HepG2 (cell line): Measurements from ENCODE around the gene EVL. TPM values are rescaled to one million over a fixed set of nuclear protein-coding genes. Genes with fewer than 3 reads are reported as not detected.
A peak's percentile ranks its signal among the peaks of the same experiment; 100 is the strongest.

Source experiments
- AHR ChIP-seq: IDR thresholded peaks from 2 replicates; pipeline ENCODE4 v1.6.1; 2018; ENCODE audit warnings: missing genetic modification reagents, missing compliant biosample characterization
- CC2D1A ChIP-seq: sonication (generic); formaldehyde crosslinking; IDR thresholded peaks from 2 replicates; pipeline ENCODE4 v1.8.1; 2023; ENCODE audit warnings: mild to moderate bottlenecking, missing genetic modification reagents
- EP300 ChIP-seq, 3 experiments: sonication (generic) in 1 of 3; formaldehyde crosslinking in 1 of 3; IDR thresholded peaks; 2 replicates each; pipeline versions ENCODE4 v1.5.1 to v1.6.1; 2011 to 2020; ENCODE audit warnings: low read depth in 2 of 3, low read length in 2 of 3, borderline replicate concordance in 1 of 3, improper control_type of control experiment in 1 of 3, mild to moderate bottlenecking in 1 of 3, missing genetic modification reagents in 1 of 3, moderate library complexity in 1 of 3
- KDM3A ChIP-seq: IDR thresholded peaks from 2 replicates; pipeline ENCODE4 v1.6.1; 2018; ENCODE audit warnings: low read depth, missing compliant biosample characterization
- MAZ ChIP-seq, 2 experiments: sonication (generic) in 1 of 2; formaldehyde crosslinking in 1 of 2; IDR thresholded peaks; 2 replicates each; pipeline versions ENCODE4 v1.5.0 to v1.6.1; 2012 to 2020; ENCODE audit warnings: low read depth in 2 of 2, mild to moderate bottlenecking in 2 of 2, borderline replicate concordance in 1 of 2, improper control_type of control experiment in 1 of 2, low read length in 1 of 2, missing genetic modification reagents in 1 of 2, moderate library complexity in 1 of 2
- ZNF232 ChIP-seq: sonication (generic); formaldehyde crosslinking; IDR thresholded peaks from 2 replicates; pipeline ENCODE4 v1.4.0; 2020; ENCODE audit warnings: missing genetic modification reagents, borderline replicate concordance
- ZNF350 ChIP-seq: sonication (generic); formaldehyde crosslinking; IDR thresholded peaks from 2 replicates; pipeline ENCODE4 v1.4.0; 2020; ENCODE audit warnings: mild to moderate bottlenecking, low read depth, missing genetic modification reagents, borderline replicate concordance
- ZNF430 ChIP-seq: sonication (generic); formaldehyde crosslinking; IDR thresholded peaks from 2 replicates; pipeline ENCODE4 v1.9.0; 2021; ENCODE audit warnings: mild to moderate bottlenecking, missing genetic modification reagents
- ZNF501 ChIP-seq: sonication (generic); formaldehyde crosslinking; IDR thresholded peaks from 2 replicates; pipeline ENCODE4 v1.5.1; 2020; ENCODE audit warnings: mild to moderate bottlenecking, moderate library complexity, missing genetic modification reagents
- ZNF577 ChIP-seq: sonication (generic); formaldehyde crosslinking; IDR thresholded peaks from 2 replicates; pipeline ENCODE4 v1.4.0; 2020; ENCODE audit warnings: mild to moderate bottlenecking, low read depth, missing genetic modification reagents, borderline replicate concordance
- ZNF781 ChIP-seq: sonication (generic); formaldehyde crosslinking; IDR thresholded peaks from 2 replicates; pipeline ENCODE4 v1.5.1; 2020; ENCODE audit warnings: borderline replicate concordance, mild to moderate bottlenecking, missing genetic modification reagents; ENCODE audit errors: not compliant biosample characterization
- ZNF850 ChIP-seq: sonication (generic); formaldehyde crosslinking; conservative IDR thresholded peaks from 2 replicates; pipeline ENCODE4 v1.9.0; 2021; ENCODE audit warnings: mild to moderate bottlenecking, missing genetic modification reagents
- polyA plus RNA-seq, 8 experiments: library from polyadenylated mRNA; depleted of rRNA in 3 of 8; stranded (reverse) in 7 of 8; unstranded in 1 of 8; fragments of >200 nt; fragmentation: Illumina TruSeq in 4 of 8; extraction: Trizol in 4 of 8; gene quantifications; 2 replicates each; pipeline versions ENCODE4 v1.2.1 to v1.2.3, GENCODE V29; 2011 to 2016; ENCODE audit warnings: low read depth in 4 of 8, missing spikeins in 1 of 8, mixed read lengths in 1 of 8; ENCODE audit not compliant: insufficient read depth in 1 of 8
- total RNA-seq, 5 experiments: library from RNA; depleted of rRNA; stranded (reverse); fragments of >200 nt; fragmentation: Illumina TruSeq; extraction: Trizol; gene quantifications; 2 replicates each; pipeline ENCODE4 v1.2.3, GENCODE V29; 2016; ENCODE audit warnings: low read depth in 1 of 5
- TF ChIP-seq, protein P1 (sequence below): sonication (generic); formaldehyde crosslinking; IDR thresholded peaks from 2 replicates; pipeline ENCODE4 v1.5.0; 2020; ENCODE audit warnings: missing genetic modification reagents
- TF ChIP-seq, protein P2 (sequence below): sonication (generic); formaldehyde crosslinking; IDR thresholded peaks from 2 replicates; pipeline ENCODE4 v1.4.0; 2020; ENCODE audit warnings: mild to moderate bottlenecking, missing genetic modification reagents
- TF ChIP-seq, protein P3 (sequence below): sonication (generic); formaldehyde crosslinking; IDR thresholded peaks from 2 replicates; pipeline ENCODE4 v1.4.0; 2020; ENCODE audit warnings: missing genetic modification reagents
- TF ChIP-seq, protein P4 (sequence below): sonication (generic); formaldehyde crosslinking; IDR thresholded peaks from 2 replicates; pipeline ENCODE4 v1.8.0; 2022; ENCODE audit warnings: mild to moderate bottlenecking, missing genetic modification reagents; ENCODE audit not compliant: insufficient replicate concordance
- TF ChIP-seq, protein P5 (sequence below): sonication (generic); formaldehyde crosslinking; IDR thresholded peaks from 2 replicates; pipeline ENCODE4 v1.8.0; 2022; ENCODE audit warnings: mild to moderate bottlenecking, missing genetic modification reagents

Gene EVL
- total and polyA plus RNA-seq, 2 of the 13 experiments (the other 11 are each of a cell fraction or from before 2014, with no cell fraction given) = 15.1 to 31.2 TPM

DNA sequence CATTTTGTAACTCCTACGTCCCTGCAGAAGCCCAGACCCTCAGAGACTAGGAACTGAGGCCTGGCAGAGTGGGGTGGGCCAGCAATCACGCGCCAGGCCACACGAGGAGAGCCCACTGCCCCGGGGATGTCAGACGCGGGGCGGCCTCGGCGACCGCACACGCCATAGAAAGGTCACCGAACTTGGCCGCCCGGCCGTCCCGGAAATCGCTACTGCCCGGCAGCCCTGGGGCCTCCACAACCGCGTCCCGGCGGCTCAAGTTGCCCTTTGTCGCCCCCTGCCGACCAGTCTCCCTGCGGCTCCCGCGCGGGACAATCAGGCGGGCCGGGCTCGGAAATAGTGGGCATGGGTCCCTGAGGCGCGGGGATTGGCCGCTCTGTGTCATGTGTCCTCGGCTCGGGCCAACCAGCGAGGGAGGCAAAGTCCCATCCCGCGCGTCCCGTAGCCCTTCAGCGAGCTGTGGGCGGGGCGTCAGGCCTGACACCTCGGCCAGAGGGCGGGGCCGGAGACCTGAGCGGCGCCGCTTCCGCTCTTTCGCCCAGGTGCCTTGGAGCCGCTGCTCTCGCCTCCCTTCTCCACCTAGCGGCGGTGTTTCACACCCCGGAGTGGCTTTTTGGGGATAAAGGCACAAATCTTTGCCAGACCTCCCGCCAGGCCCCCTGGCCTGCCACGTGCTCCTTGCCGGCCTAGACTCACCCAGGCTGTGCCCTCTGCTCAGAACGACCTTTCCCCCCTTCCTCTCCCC lies 127.6 kb downstream of the EVL start (continued):
- TF ChIP-seq, protein P1, sequence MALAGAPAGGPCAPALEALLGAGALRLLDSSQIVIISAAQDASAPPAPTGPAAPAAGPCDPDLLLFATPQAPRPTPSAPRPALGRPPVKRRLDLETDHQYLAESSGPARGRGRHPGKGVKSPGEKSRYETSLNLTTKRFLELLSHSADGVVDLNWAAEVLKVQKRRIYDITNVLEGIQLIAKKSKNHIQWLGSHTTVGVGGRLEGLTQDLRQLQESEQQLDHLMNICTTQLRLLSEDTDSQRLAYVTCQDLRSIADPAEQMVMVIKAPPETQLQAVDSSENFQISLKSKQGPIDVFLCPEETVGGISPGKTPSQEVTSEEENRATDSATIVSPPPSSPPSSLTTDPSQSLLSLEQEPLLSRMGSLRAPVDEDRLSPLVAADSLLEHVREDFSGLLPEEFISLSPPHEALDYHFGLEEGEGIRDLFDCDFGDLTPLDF (CRISPR knock-in tag) = peak; percentile 99
- TF ChIP-seq EP300 (IDR thresholded peaks at IDR 0.05; ENCODE audit: low read depth in 2 of 2, low read length in 2 of 2) (peak in 1 of 2 experiments; percentile 9; a peak in 1 of 4 replicates), EP300 (CRISPR knock-in tag; IDR thresholded peaks at IDR 0.05; ENCODE audit: borderline replicate concordance) (no peak; the same call in 1 of the 2 replicates), CC2D1A (CRISPR knock-in tag) (no peak), ZNF501 (CRISPR knock-in tag) (peak; percentile 93), ZNF577 (no peak), ZNF232 (CRISPR knock-in tag) (peak; percentile 75; the same call in 1 of the 2 replicates), AHR (CRISPR knock-in tag) (peak; percentile 57; the same call in 1 of the 2 replicates), ZNF350 (CRISPR knock-in tag) (peak; percentile 93; the same call in 1 of the 2 replicates), MAZ (IDR thresholded peaks at IDR 0.05; ENCODE audit: borderline replicate concordance, low read depth, low read length) (peak; percentile 56; the same call in 1 of the 2 replicates), MAZ (CRISPR knock-in tag; IDR thresholded peaks at IDR 0.05; ENCODE audit: low read depth) (peak; percentile 83), ZNF850 (CRISPR knock-in tag) (no peak), ZNF781 (CRISPR knock-in tag) (no peak), ZNF430 (CRISPR knock-in tag) (peak; percentile 84), KDM3A (CRISPR knock-in tag) (peak; percentile 89; the same call in 1 of the 2 replicates)
- TF ChIP-seq, protein P2, sequence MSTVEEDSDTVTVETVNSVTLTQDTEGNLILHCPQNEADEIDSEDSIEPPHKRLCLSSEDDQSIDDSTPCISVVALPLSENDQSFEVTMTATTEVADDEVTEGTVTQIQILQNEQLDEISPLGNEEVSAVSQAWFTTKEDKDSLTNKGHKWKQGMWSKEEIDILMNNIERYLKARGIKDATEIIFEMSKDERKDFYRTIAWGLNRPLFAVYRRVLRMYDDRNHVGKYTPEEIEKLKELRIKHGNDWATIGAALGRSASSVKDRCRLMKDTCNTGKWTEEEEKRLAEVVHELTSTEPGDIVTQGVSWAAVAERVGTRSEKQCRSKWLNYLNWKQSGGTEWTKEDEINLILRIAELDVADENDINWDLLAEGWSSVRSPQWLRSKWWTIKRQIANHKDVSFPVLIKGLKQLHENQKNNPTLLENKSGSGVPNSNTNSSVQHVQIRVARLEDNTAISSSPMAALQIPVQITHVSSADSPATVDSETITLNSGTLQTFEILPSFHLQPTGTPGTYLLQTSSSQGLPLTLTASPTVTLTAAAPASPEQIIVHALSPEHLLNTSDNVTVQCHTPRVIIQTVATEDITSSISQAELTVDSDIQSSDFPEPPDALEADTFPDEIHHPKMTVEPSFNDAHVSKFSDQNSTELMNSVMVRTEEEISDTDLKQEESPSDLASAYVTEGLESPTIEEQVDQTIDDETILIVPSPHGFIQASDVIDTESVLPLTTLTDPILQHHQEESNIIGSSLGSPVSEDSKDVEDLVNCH (CRISPR knock-in tag) = no peak
- TF ChIP-seq, protein P3, sequence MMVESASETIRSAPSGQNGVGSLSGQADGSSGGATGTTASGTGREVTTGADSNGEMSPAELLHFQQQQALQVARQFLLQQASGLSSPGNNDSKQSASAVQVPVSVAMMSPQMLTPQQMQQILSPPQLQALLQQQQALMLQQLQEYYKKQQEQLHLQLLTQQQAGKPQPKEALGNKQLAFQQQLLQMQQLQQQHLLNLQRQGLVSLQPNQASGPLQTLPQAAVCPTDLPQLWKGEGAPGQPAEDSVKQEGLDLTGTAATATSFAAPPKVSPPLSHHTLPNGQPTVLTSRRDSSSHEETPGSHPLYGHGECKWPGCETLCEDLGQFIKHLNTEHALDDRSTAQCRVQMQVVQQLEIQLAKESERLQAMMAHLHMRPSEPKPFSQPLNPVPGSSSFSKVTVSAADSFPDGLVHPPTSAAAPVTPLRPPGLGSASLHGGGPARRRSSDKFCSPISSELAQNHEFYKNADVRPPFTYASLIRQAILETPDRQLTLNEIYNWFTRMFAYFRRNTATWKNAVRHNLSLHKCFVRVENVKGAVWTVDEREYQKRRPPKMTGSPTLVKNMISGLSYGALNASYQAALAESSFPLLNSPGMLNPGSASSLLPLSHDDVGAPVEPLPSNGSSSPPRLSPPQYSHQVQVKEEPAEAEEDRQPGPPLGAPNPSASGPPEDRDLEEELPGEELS (CRISPR knock-in tag) = peak; percentile 68
- TF ChIP-seq, protein P4, sequence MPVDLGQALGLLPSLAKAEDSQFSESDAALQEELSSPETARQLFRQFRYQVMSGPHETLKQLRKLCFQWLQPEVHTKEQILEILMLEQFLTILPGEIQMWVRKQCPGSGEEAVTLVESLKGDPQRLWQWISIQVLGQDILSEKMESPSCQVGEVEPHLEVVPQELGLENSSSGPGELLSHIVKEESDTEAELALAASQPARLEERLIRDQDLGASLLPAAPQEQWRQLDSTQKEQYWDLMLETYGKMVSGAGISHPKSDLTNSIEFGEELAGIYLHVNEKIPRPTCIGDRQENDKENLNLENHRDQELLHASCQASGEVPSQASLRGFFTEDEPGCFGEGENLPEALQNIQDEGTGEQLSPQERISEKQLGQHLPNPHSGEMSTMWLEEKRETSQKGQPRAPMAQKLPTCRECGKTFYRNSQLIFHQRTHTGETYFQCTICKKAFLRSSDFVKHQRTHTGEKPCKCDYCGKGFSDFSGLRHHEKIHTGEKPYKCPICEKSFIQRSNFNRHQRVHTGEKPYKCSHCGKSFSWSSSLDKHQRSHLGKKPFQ (CRISPR knock-in tag) = peak; percentile 97
- TF ChIP-seq, protein P5, sequence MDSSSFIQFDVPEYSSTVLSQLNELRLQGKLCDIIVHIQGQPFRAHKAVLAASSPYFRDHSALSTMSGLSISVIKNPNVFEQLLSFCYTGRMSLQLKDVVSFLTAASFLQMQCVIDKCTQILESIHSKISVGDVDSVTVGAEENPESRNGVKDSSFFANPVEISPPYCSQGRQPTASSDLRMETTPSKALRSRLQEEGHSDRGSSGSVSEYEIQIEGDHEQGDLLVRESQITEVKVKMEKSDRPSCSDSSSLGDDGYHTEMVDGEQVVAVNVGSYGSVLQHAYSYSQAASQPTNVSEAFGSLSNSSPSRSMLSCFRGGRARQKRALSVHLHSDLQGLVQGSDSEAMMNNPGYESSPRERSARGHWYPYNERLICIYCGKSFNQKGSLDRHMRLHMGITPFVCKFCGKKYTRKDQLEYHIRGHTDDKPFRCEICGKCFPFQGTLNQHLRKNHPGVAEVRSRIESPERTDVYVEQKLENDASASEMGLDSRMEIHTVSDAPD = 0 out of 2 replicates have a peak, but pooled peaks have one; percentile 39
